CD14-positive monocyte (primary cell): ENCODE data around the gene TSPAN11. TPM values are rescaled to one million over a fixed set of nuclear protein-coding genes. Genes with fewer than 3 reads are reported as not detected.

Experiments used
- DNase-seq, 3 donors: peaks; one replicate each; pipeline ENCODE4 v3.0.0-alpha.2; 2011 to 2022
- H2AFZ ChIP-seq: 2 replicates; pipeline ENCODE4 v1.6.0; 2012; ENCODE audit warnings: mild to moderate bottlenecking, low read depth, low read length, inconsistent platforms; ENCODE audit not compliant: insufficient read depth, poor library complexity, severe bottlenecking
- H3K27ac ChIP-seq, 2 donors: 1 replicate in 1 of 2; 2 replicates in 1 of 2; pipeline ENCODE4 v1.5.1; 2012 to 2013; ENCODE audit warnings: low read length in 2 of 2, control low read depth in 1 of 2, inconsistent platforms in 1 of 2, low read depth in 1 of 2, mild to moderate bottlenecking in 1 of 2
- H3K27me3 ChIP-seq, 2 donors: one replicate each; pipeline versions ENCODE4 v1.6.0 to v1.6.1; 2011 to 2013; ENCODE audit warnings: low read length in 2 of 2; ENCODE audit not compliant: control insufficient read depth in 2 of 2, insufficient read depth in 2 of 2
- H3K36me3 ChIP-seq, 2 donors: replicated peaks in 1 of 2; 1 replicate in 1 of 2; 2 replicates in 1 of 2; pipeline versions ENCODE4 v1.5.1 to v1.6.1; 2012 to 2013; ENCODE audit warnings: low read length in 2 of 2, control low read depth in 1 of 2, inconsistent platforms in 1 of 2, mild to moderate bottlenecking in 1 of 2; ENCODE audit not compliant: insufficient read depth in 2 of 2, control insufficient read depth in 1 of 2
- H3K4me1 ChIP-seq, 2 donors: 1 replicate in 1 of 2; 2 replicates in 1 of 2; pipeline versions ENCODE4 v1.5.1 to v1.6.1; 2012 to 2013; ENCODE audit warnings: low read length in 2 of 2, control low read depth in 1 of 2, inconsistent platforms in 1 of 2, mild to moderate bottlenecking in 1 of 2, moderate library complexity in 1 of 2; ENCODE audit not compliant: insufficient read depth in 2 of 2, control insufficient read depth in 1 of 2
- H3K4me2 ChIP-seq: replicated peaks from 2 replicates; pipeline ENCODE3; 2012; ENCODE audit warnings: low read length, moderate library complexity, mild to moderate bottlenecking; ENCODE audit not compliant: poor library complexity, severe bottlenecking; ENCODE audit errors: extremely low read depth
- H3K4me3 ChIP-seq, 3 experiments: fragments of 200-600 bp in 1 of 3; sonication (generic) in 1 of 3; replicated peaks in 1 of 3; 1 replicate in 2 of 3; 2 replicates in 1 of 3; pipeline ENCODE4 v1.5.1; 2011 to 2013; ENCODE audit warnings: low read length in 3 of 3, mild to moderate bottlenecking in 3 of 3, control low read depth in 2 of 3, low read depth in 2 of 3, inconsistent platforms in 1 of 3, moderate library complexity in 1 of 3
- H3K79me2 ChIP-seq: 2 replicates; pipeline ENCODE4 v1.6.0; 2012; ENCODE audit warnings: mild to moderate bottlenecking, control low read depth, inconsistent platforms, low read length, moderate library complexity; ENCODE audit not compliant: insufficient read depth
- H3K9ac ChIP-seq: 2 replicates; pipeline ENCODE4 v1.6.0; 2017; ENCODE audit warnings: low read length, mild to moderate bottlenecking; ENCODE audit not compliant: insufficient read depth, poor library complexity, severe bottlenecking
- H3K9me3 ChIP-seq, 2 donors: replicated peaks in 1 of 2; 1 replicate in 1 of 2; 2 replicates in 1 of 2; pipeline versions ENCODE4 v1.5.1 to v1.6.1; 2012 to 2013; ENCODE audit warnings: low read length in 2 of 2, control low read depth in 1 of 2; ENCODE audit not compliant: control insufficient read depth in 1 of 2, insufficient read depth in 1 of 2
- H4K20me1 ChIP-seq: 2 replicates; pipeline ENCODE4 v1.6.0; 2012; ENCODE audit warnings: mild to moderate bottlenecking, low read length, control low read depth, moderate library complexity; ENCODE audit not compliant: insufficient read depth
- H3K27ac Mint-ChIP-seq, 7 donors: one replicate each; pipeline ENCODE4 v1.8.0; 2020; ENCODE audit warnings: mild to moderate bottlenecking in 7 of 7, mixed read lengths in 7 of 7, moderate library complexity in 6 of 7, inconsistent platforms in 2 of 7
- H3K27me3 Mint-ChIP-seq, 3 donors: one replicate each; pipeline ENCODE4 v1.8.0; 2021 to 2022; ENCODE audit warnings: low read depth in 3 of 3, mild to moderate bottlenecking in 3 of 3, mixed read lengths in 3 of 3, moderate library complexity in 3 of 3, inconsistent platforms in 1 of 3
- H3K36me3 Mint-ChIP-seq, 2 donors: one replicate each; pipeline ENCODE4 v1.8.0; 2020; ENCODE audit warnings: mixed read lengths in 2 of 2, inconsistent platforms in 1 of 2, mild to moderate bottlenecking in 1 of 2
- H3K4me1 Mint-ChIP-seq: one replicate; pipeline ENCODE4 v1.8.0; 2020; ENCODE audit warnings: mild to moderate bottlenecking, mixed read lengths
- H3K4me3 Mint-ChIP-seq, 2 donors: one replicate each; pipeline ENCODE4 v1.8.0; 2020; ENCODE audit warnings: mild to moderate bottlenecking in 2 of 2, mixed read lengths in 2 of 2, moderate library complexity in 1 of 2
- H3K9me3 Mint-ChIP-seq, 7 donors: one replicate each; pipeline ENCODE4 v1.8.0; 2020 to 2022; ENCODE audit warnings: mixed read lengths in 7 of 7, mild to moderate bottlenecking in 6 of 7, moderate library complexity in 6 of 7, inconsistent platforms in 2 of 7
- CTCF ChIP-seq: fragments of 200-600 bp; IDR thresholded peaks from one replicate; pipeline ENCODE4 v1.8.0; 2022; ENCODE audit warnings: antibody characterized with exemption, mild to moderate bottlenecking
- WGBS: methylation state at CpG from one replicate; pipeline ENCODE4 v1.1.5; 2013; ENCODE audit warnings: missing lambda C conversion rate; ENCODE audit not compliant: insufficient coverage; 5-methylcytosine and 5-hydroxymethylcytosine counted together
- intact Hi-C, 2 donors: fragments of 100-400 bp; cut with micrococcal nuclease; formaldehyde crosslinking; loops; one replicate each; pipeline versions ENCODE4 v1.15.0 to v1.15.1; 2023
- polyA plus RNA-seq, 3 donors: library from polyadenylated mRNA; depleted of rRNA in 1 of 3; unstranded in 2 of 3; stranded (reverse) in 1 of 3; fragments of 300-500 nt in 2 of 3; fragments of >200 nt in 1 of 3; fragmentation: Illumina TruSeq in 2 of 3; gene quantifications; 1 replicate in 2 of 3; 2 replicates in 1 of 3; pipeline ENCODE4 v1.2.3, GENCODE V29; 2012 to 2021

Gene TSPAN11
- polyA plus RNA-seq, 3 donors = not detected

- Histone ChIP-seq H3K27ac (no peak overlapping the region), H3K36me3 (no peaks in the 10 kb centered on the region), H3K4me1 (no peaks in the 10 kb centered on the region), H3K9ac (no peak overlapping the region), H3K79me2 (no peaks in the 10 kb centered on the region), H2AFZ (no peak overlapping the region), H3K4me2 (no peak overlapping the region), H3K9me3 (no peaks in the 10 kb centered on the region), H3K4me3 (no peak overlapping the region), H4K20me1 (no peaks in the 10 kb centered on the region), H3K27me3 (no peaks in the 10 kb centered on the region)
- Mint-ChIP-seq H3K36me3 (no peaks in the 10 kb centered on the region), H3K27ac (no peak overlapping the region), H3K4me1 (no peaks in the 10 kb centered on the region), H3K9me3 (no peaks in the 10 kb centered on the region), H3K27me3 (peaks cover 0 to 1% (median 0%) of the 10 kb centered on the region in 3 donors), H3K4me3 (no peak overlapping the region)
- no peak for DNase-seq
- intact Hi-C loops = no loop called here
- 100% methylated on average over 3 of the region's 10 CpGs for WGBS
- TF ChIP-seq CTCF = no peak
Observed at GRCh38 chr12:30990316-30990715, 63.8 kb downstream of the TSPAN11 start.

GRCh38 chr12:30990776-30991175 lies 64.2 kb downstream of the TSPAN11 start:
- Mint-ChIP-seq H3K4me1 (no peaks in the 10 kb centered on the region), H3K36me3 (no peaks in the 10 kb centered on the region), H3K4me3 (no peak overlapping the region)

More at GRCh38 chr12:30990776-30991175, 64.2 kb downstream of the TSPAN11 start:
- no peaks in the 10 kb centered on the region for H3K9me3 ChIP-seq
- H3K9ac ChIP-seq = no peak overlapping the region
- intact Hi-C loops = no loop called here
- H3K36me3 ChIP-seq = no peaks in the 10 kb centered on the region
- Mint-ChIP-seq H3K9me3 (no peaks in the 10 kb centered on the region), H3K27ac (no peak overlapping the region), H3K27me3 (peaks cover 0 to 1% (median 0%) of the 10 kb centered on the region in 3 donors)
- H3K27me3 ChIP-seq = no peaks in the 10 kb centered on the region
- H4K20me1 ChIP-seq = no peaks in the 10 kb centered on the region
- no peak overlapping the region for H3K27ac ChIP-seq
- H3K4me3 ChIP-seq = no peak overlapping the region
- no peaks in the 10 kb centered on the region for H3K4me1 ChIP-seq
- no peaks in the 10 kb centered on the region for H3K79me2 ChIP-seq
- DNase-seq = no peak
- H3K4me2 ChIP-seq = no peak overlapping the region
- TF ChIP-seq CTCF = no peak
- 100% methylated on average over 2 of the region's 3 CpGs for WGBS
- H2AFZ ChIP-seq = no peak overlapping the region
